Astrocyte (in vitro differentiated cells and primary cell): ENCODE measurements around the gene CIITA. TPM values are rescaled to one million over a fixed set of nuclear protein-coding genes. Genes with fewer than 3 reads are reported as not detected.

Experiments used
- DNase-seq: peaks from one replicate; pipeline ENCODE4 v3.0.0-alpha.2; 2010; ENCODE audit warnings: low read depth
- FAIRE-seq: peaks from 2 replicates; lab custom pipeline; 2011; peaks lifted over from hg19 to GRCh38; lab: Jason Lieb, UNC
- H2AFZ ChIP-seq: 2 replicates; pipeline ENCODE4 v1.6.0; 2012; ENCODE audit warnings: low read depth, low read length, inconsistent platforms
- H3K27ac ChIP-seq: 2 replicates; pipeline ENCODE4 v1.5.1; 2011; ENCODE audit warnings: low read depth, low read length, inconsistent platforms
- H3K27me3 ChIP-seq: 2 replicates; pipeline ENCODE4 v1.6.0; 2011; ENCODE audit warnings: low read length, inconsistent platforms; ENCODE audit not compliant: insufficient read depth
- H3K36me3 ChIP-seq: 2 replicates; pipeline ENCODE4 v1.5.1; 2011; ENCODE audit warnings: low read length, inconsistent platforms; ENCODE audit not compliant: insufficient read depth
- H3K4me1 ChIP-seq: 2 replicates; pipeline ENCODE4 v1.5.1; 2011; ENCODE audit warnings: low read length, inconsistent platforms; ENCODE audit not compliant: insufficient read depth
- H3K4me2 ChIP-seq: 2 replicates; pipeline ENCODE4 v1.6.0; 2012; ENCODE audit warnings: low read length, inconsistent platforms
- H3K4me3 ChIP-seq: 2 replicates; pipeline ENCODE4 v1.5.1; 2011; ENCODE audit warnings: low read depth, mild to moderate bottlenecking, low read length, inconsistent platforms; ENCODE audit not compliant: insufficient read depth
- H3K79me2 ChIP-seq: 2 replicates; pipeline ENCODE4 v1.6.0; 2012; ENCODE audit warnings: mild to moderate bottlenecking, low read length, inconsistent platforms; ENCODE audit not compliant: insufficient read depth
- H3K9ac ChIP-seq: 2 replicates; pipeline ENCODE4 v1.6.0; 2012; ENCODE audit warnings: mild to moderate bottlenecking, low read length, inconsistent platforms
- H3K9me3 ChIP-seq: 2 replicates; pipeline ENCODE4 v1.5.1; 2012; ENCODE audit warnings: low read depth, mild to moderate bottlenecking, low read length, inconsistent platforms; ENCODE audit not compliant: insufficient read depth
- H4K20me1 ChIP-seq: 2 replicates; pipeline ENCODE4 v1.6.0; 2012; ENCODE audit warnings: low read length, inconsistent platforms; ENCODE audit not compliant: insufficient read depth
- H3K27ac Mint-ChIP-seq: one replicate; pipeline ENCODE4 v1.8.0; 2021; ENCODE audit warnings: mild to moderate bottlenecking, mixed read lengths; ENCODE audit not compliant: unreplicated experiment
- H3K27me3 Mint-ChIP-seq: one replicate; pipeline ENCODE4 v1.8.0; 2021; ENCODE audit warnings: low read depth, mixed read lengths; ENCODE audit not compliant: unreplicated experiment
- H3K36me3 Mint-ChIP-seq: one replicate; pipeline ENCODE4 v1.8.0; 2021; ENCODE audit warnings: low read depth, mixed read lengths; ENCODE audit not compliant: unreplicated experiment
- H3K4me1 Mint-ChIP-seq: one replicate; pipeline ENCODE4 v1.8.0; 2021; ENCODE audit warnings: low read depth, mixed read lengths; ENCODE audit not compliant: unreplicated experiment
- H3K4me3 Mint-ChIP-seq: one replicate; pipeline ENCODE4 v1.8.0; 2021; ENCODE audit warnings: mild to moderate bottlenecking, moderate library complexity, mixed read lengths; ENCODE audit not compliant: unreplicated experiment
- H3K9me3 Mint-ChIP-seq: one replicate; pipeline ENCODE4 v1.8.0; 2021; ENCODE audit warnings: mild to moderate bottlenecking, mixed read lengths; ENCODE audit not compliant: unreplicated experiment
- CTCF ChIP-seq: IDR thresholded peaks from 2 replicates; pipeline ENCODE4 v1.5.1; 2011; ENCODE audit warnings: low read depth, mild to moderate bottlenecking, inconsistent platforms, low read length, moderate library complexity; ENCODE audit not compliant: insufficient read depth
- EZH2 ChIP-seq: IDR thresholded peaks from 2 replicates; pipeline ENCODE4 v1.6.1; 2012; ENCODE audit warnings: mild to moderate bottlenecking, low read length, inconsistent platforms; ENCODE audit not compliant: insufficient read depth
- total RNA-seq: library from RNA; stranded (reverse); gene quantifications from 2 replicates; pipeline ENCODE4 v1.2.1, GENCODE V29; 2021

CIITA gene
- total RNA-seq, 1 donor from 2014 or later, result not detected

- H3K27ac Mint-ChIP-seq, result no peak overlapping the region
- no peak for FAIRE-seq
- no peak overlapping the region for H3K4me3 Mint-ChIP-seq
- Histone ChIP-seq H3K36me3 (no peaks in the 10 kb centered on the region), H3K4me2 (no peak overlapping the region), H3K4me1 (no peaks in the 10 kb centered on the region), H3K4me3 (no peak overlapping the region), H3K9ac (no peak overlapping the region), H3K9me3 (no peaks in the 10 kb centered on the region), H3K27ac (no peak overlapping the region), H2AFZ (no peak overlapping the region), H3K27me3 (peaks cover 5% of the 10 kb centered on the region), H3K79me2 (no peaks in the 10 kb centered on the region), H4K20me1 (no peaks in the 10 kb centered on the region)
- no peaks in the 10 kb centered on the region for H3K9me3 Mint-ChIP-seq
- no peaks in the 10 kb centered on the region for H3K4me1 Mint-ChIP-seq
- DNase-seq, result peak; percentile 12
- H3K36me3 Mint-ChIP-seq, result no peaks in the 10 kb centered on the region
- peaks cover 74% of the 10 kb centered on the region for H3K27me3 Mint-ChIP-seq
- TF ChIP-seq CTCF (no peak), EZH2 (no peak)
These were observed 18.3 kb downstream of the CIITA start for GRCh38 chr16:10895053-10895946.

- no peaks in the 10 kb centered on the region for H3K9me3 Mint-ChIP-seq
- Histone ChIP-seq H3K9me3 (no peaks in the 10 kb centered on the region), H3K27me3 (peaks cover 5% of the 10 kb centered on the region), H3K4me3 (no peak overlapping the region), H3K4me2 (no peak overlapping the region), H3K9ac (no peak overlapping the region), H4K20me1 (no peaks in the 10 kb centered on the region), H3K79me2 (no peaks in the 10 kb centered on the region), H3K36me3 (no peaks in the 10 kb centered on the region), H3K27ac (no peak overlapping the region), H2AFZ (no peak overlapping the region), H3K4me1 (no peaks in the 10 kb centered on the region)
- no peak overlapping the region for H3K4me3 Mint-ChIP-seq
- H3K4me1 Mint-ChIP-seq, result no peaks in the 10 kb centered on the region
- no peak overlapping the region for H3K27ac Mint-ChIP-seq
- H3K27me3 Mint-ChIP-seq, result peaks cover 73% of the 10 kb centered on the region
- FAIRE-seq, result no peak
- H3K36me3 Mint-ChIP-seq, result no peaks in the 10 kb centered on the region
- DNase-seq, result no peak
- TF ChIP-seq CTCF, result no peak
- TF ChIP-seq EZH2, result no peak
These were observed 19.2 kb downstream of the CIITA start for GRCh38 chr16:10896165-10896564.

GRCh38 chr16:10896723-10897122, 19.7 kb downstream of the CIITA start:
- Mint-ChIP-seq H3K27me3 (peaks cover 76% of the 10 kb centered on the region), H3K4me3 (no peak overlapping the region), H3K4me1 (no peaks in the 10 kb centered on the region), H3K9me3 (peaks cover 2% of the 10 kb centered on the region), H3K27ac (no peak overlapping the region), H3K36me3 (no peaks in the 10 kb centered on the region)
- H3K9me3 ChIP-seq, result no peaks in the 10 kb centered on the region
- no peaks in the 10 kb centered on the region for H3K4me1 ChIP-seq
- no peak overlapping the region for H3K9ac ChIP-seq
- H3K27me3 ChIP-seq, result peaks cover 5% of the 10 kb centered on the region
- H3K4me2 ChIP-seq, result no peak overlapping the region
- DNase-seq, result no peak
- no peak overlapping the region for H2AFZ ChIP-seq
- H3K79me2 ChIP-seq, result no peaks in the 10 kb centered on the region
- H4K20me1 ChIP-seq, result no peaks in the 10 kb centered on the region
- H3K36me3 ChIP-seq, result no peaks in the 10 kb centered on the region
- H3K4me3 ChIP-seq, result no peak overlapping the region
- no peak overlapping the region for H3K27ac ChIP-seq
- TF ChIP-seq EZH2, result no peak
- no peak for TF ChIP-seq CTCF
- FAIRE-seq, result no peak
